Kidney epithelial cell (primary cell): ENCODE results near the gene MYO5A. TPM values are rescaled to one million over a fixed set of nuclear protein-coding genes. Genes with fewer than 3 reads are reported as not detected.
A peak's percentile ranks its signal among the peaks of the same experiment; 100 is the strongest.

ENCODE experiments used
- DNase-seq: peaks from one replicate; pipeline ENCODE4 v3.0.0-alpha.2; 2010; ENCODE audit warnings: low read depth
- H3K27me3 ChIP-seq: 2 replicates; pipeline ENCODE4 v1.6.0; 2011; ENCODE audit warnings: low read length; ENCODE audit not compliant: control insufficient read depth, insufficient read depth
- H3K36me3 ChIP-seq: 2 replicates; pipeline ENCODE4 v1.5.1; 2011; ENCODE audit warnings: low read length; ENCODE audit not compliant: control insufficient read depth, insufficient read depth
- H3K4me3 ChIP-seq: 2 replicates; pipeline ENCODE4 v1.5.1; 2011; ENCODE audit warnings: low read depth, mild to moderate bottlenecking, control low read depth, low read length
- CTCF ChIP-seq: IDR thresholded peaks from 2 replicates; pipeline ENCODE4 v1.5.1; 2011; ENCODE audit warnings: mild to moderate bottlenecking, moderate library complexity, low read length, control low read depth, inconsistent platforms; ENCODE audit not compliant: insufficient read depth, poor library complexity, severe bottlenecking
- total RNA-seq: library from RNA; depleted of rRNA; stranded (reverse); fragments of >200 nt; gene quantifications from 2 replicates; pipeline ENCODE4 v1.2.3, GENCODE V29; 2015

The MYO5A gene
- total RNA-seq, 1 donor from 2014 or later = 31.4 TPM

- TF ChIP-seq CTCF = no peak
- Histone ChIP-seq H3K27me3 (no peaks in the 10 kb centered on the region), H3K36me3 (no peaks in the 10 kb centered on the region), H3K4me3 (no peak overlapping the region)
- DNase-seq = no peak
Measured at GRCh38 chr15:52436981-52437380, 91.7 kb downstream of the MYO5A start.

- H3K36me3 ChIP-seq = no peaks in the 10 kb centered on the region
- no peak for TF ChIP-seq CTCF
- H3K27me3 ChIP-seq = no peaks in the 10 kb centered on the region
- DNase-seq = no peak
- no peak overlapping the region for H3K4me3 ChIP-seq
Measured at GRCh38 chr15:52434885-52435284, 93.8 kb downstream of the MYO5A start.

- H3K4me3 ChIP-seq = no peak overlapping the region
- no peak for TF ChIP-seq CTCF
- no peaks in the 10 kb centered on the region for H3K27me3 ChIP-seq
- DNase-seq = no peak
- no peaks in the 10 kb centered on the region for H3K36me3 ChIP-seq
Measured at GRCh38 chr15:52428297-52428696, 100.4 kb downstream of the MYO5A start.

- TF ChIP-seq CTCF = no peak
- Histone ChIP-seq H3K27me3 (no peaks in the 10 kb centered on the region), H3K36me3 (no peaks in the 10 kb centered on the region), H3K4me3 (no peak overlapping the region)
- DNase-seq = peak; percentile 35
Measured at GRCh38 chr15:52427804-52428203, 100.9 kb downstream of the MYO5A start.

GRCh38 chr15:52424856-52425431, 103.7 kb downstream of the MYO5A start:
- DNase-seq = no peak
- Histone ChIP-seq H3K36me3 (no peaks in the 10 kb centered on the region), H3K27me3 (no peaks in the 10 kb centered on the region), H3K4me3 (no peak overlapping the region)
- no peak for TF ChIP-seq CTCF

GRCh38 chr15:52423852-52424251, 104.8 kb downstream of the MYO5A start:
- no peaks in the 10 kb centered on the region for H3K36me3 ChIP-seq
- H3K4me3 ChIP-seq = no peak overlapping the region
- TF ChIP-seq CTCF = no peak
- no peak for DNase-seq
- H3K27me3 ChIP-seq = no peaks in the 10 kb centered on the region
